Trophoblast cell (in vitro differentiated cells and primary cell): ENCODE results near the gene BTBD9.
"Not testable (repeated sequence)": the region's sequence is repeated elsewhere in the genome, so short reads cannot be mapped to it uniquely, and the experiment has no call there.

Experiments
- DNase-seq, 2 donors: peaks; one replicate each; pipeline ENCODE4 v3.0.0-alpha.2; 2016
- H2AFZ ChIP-seq: 2 replicates; pipeline ENCODE4 v1.6.1; 2013; ENCODE audit warnings: low read length, moderate library complexity, mild to moderate bottlenecking; ENCODE audit not compliant: insufficient read depth, poor library complexity
- H2AK5ac ChIP-seq: 2 replicates; pipeline ENCODE4 v1.6.1; 2013; ENCODE audit warnings: mild to moderate bottlenecking, low read length
- H2BK120ac ChIP-seq: 2 replicates; pipeline ENCODE4 v1.6.1; 2013; ENCODE audit warnings: low read length, mild to moderate bottlenecking, moderate library complexity; ENCODE audit not compliant: insufficient read depth, poor library complexity
- H2BK12ac ChIP-seq: 2 replicates; pipeline ENCODE4 v1.6.1; 2013; ENCODE audit warnings: mild to moderate bottlenecking, low read length, moderate library complexity
- H2BK5ac ChIP-seq: 2 replicates; pipeline ENCODE4 v1.6.1; 2013; ENCODE audit warnings: low read length, low read depth, moderate library complexity, mild to moderate bottlenecking; ENCODE audit not compliant: poor library complexity
- H3K14ac ChIP-seq: 2 replicates; pipeline ENCODE4 v1.6.1; 2013; ENCODE audit warnings: mild to moderate bottlenecking, low read length
- H3K18ac ChIP-seq: 2 replicates; pipeline ENCODE4 v1.6.1; 2013; ENCODE audit warnings: mild to moderate bottlenecking, low read length
- H3K23ac ChIP-seq: 2 replicates; pipeline ENCODE4 v1.6.1; 2013; ENCODE audit warnings: low read length
- H3K27ac ChIP-seq: 2 replicates; pipeline ENCODE4 v1.5.1; 2013; ENCODE audit warnings: low read depth, mild to moderate bottlenecking, inconsistent platforms, low read length, moderate library complexity
- H3K27me3 ChIP-seq: 2 replicates; pipeline ENCODE4 v1.6.1; 2013; ENCODE audit warnings: inconsistent platforms, mild to moderate bottlenecking, low read length, moderate library complexity; ENCODE audit not compliant: insufficient read depth
- H3K36me3 ChIP-seq, 2 experiments: 1 replicate in 1 of 2; 2 replicates in 1 of 2; pipeline ENCODE4 v1.6.1; 2013; ENCODE audit warnings: low read length in 2 of 2, mild to moderate bottlenecking in 2 of 2, moderate library complexity in 1 of 2; ENCODE audit not compliant: insufficient read depth in 2 of 2, control insufficient read depth in 1 of 2
- H3K4ac ChIP-seq: 2 replicates; pipeline ENCODE4 v1.6.1; 2013; ENCODE audit warnings: low read depth, mild to moderate bottlenecking, low read length, moderate library complexity
- H3K4me1 ChIP-seq, 2 experiments: 1 replicate in 1 of 2; 2 replicates in 1 of 2; pipeline ENCODE4 v1.6.1; 2013; ENCODE audit warnings: low read length in 2 of 2, mild to moderate bottlenecking in 2 of 2, moderate library complexity in 1 of 2; ENCODE audit not compliant: insufficient read depth in 2 of 2, control insufficient read depth in 1 of 2
- H3K4me2 ChIP-seq: 2 replicates; pipeline ENCODE4 v1.6.1; 2013; ENCODE audit warnings: inconsistent platforms, mild to moderate bottlenecking, low read length, moderate library complexity
- H3K4me3 ChIP-seq: 2 replicates; pipeline ENCODE4 v1.5.1; 2013; ENCODE audit warnings: mild to moderate bottlenecking, low read depth, low read length, inconsistent platforms
- H3K79me1 ChIP-seq: one replicate; pipeline ENCODE4 v1.6.1; 2013; ENCODE audit warnings: low read length
- H3K79me2 ChIP-seq: 2 replicates; pipeline ENCODE4 v1.6.1; 2013; ENCODE audit warnings: low read length, mild to moderate bottlenecking; ENCODE audit not compliant: control insufficient read depth, insufficient read depth, poor library complexity
- H3K9ac ChIP-seq: 2 replicates; pipeline ENCODE4 v1.6.1; 2013; ENCODE audit warnings: mild to moderate bottlenecking, low read length
- H3K9me3 ChIP-seq: 2 replicates; pipeline ENCODE4 v1.6.1; 2013; ENCODE audit warnings: low read depth, mild to moderate bottlenecking, control low read depth, inconsistent platforms, low read length; ENCODE audit not compliant: insufficient read depth
- H4K12ac ChIP-seq: 2 replicates; pipeline ENCODE4 v1.6.1; 2013; ENCODE audit warnings: low read depth, mild to moderate bottlenecking, low read length, moderate library complexity
- H4K8ac ChIP-seq: 2 replicates; pipeline ENCODE4 v1.6.1; 2013; ENCODE audit warnings: low read depth, mild to moderate bottlenecking, low read length, moderate library complexity
- H4K91ac ChIP-seq: one replicate; pipeline ENCODE4 v1.6.1; 2013; ENCODE audit warnings: low read depth, mild to moderate bottlenecking, low read length, moderate library complexity
- WGBS: extraction: QIAGEN DNeasy Blood & Tissue Kit; methylation state at CpG from one replicate; pipeline ENCODE4 v1.1.7; 2013; ENCODE audit warnings: missing lambda C conversion rate; ENCODE audit not compliant: insufficient read length, insufficient coverage; ENCODE audit errors: extremely low coverage; 5-methylcytosine and 5-hydroxymethylcytosine counted together

The BTBD9 gene

DNA sequence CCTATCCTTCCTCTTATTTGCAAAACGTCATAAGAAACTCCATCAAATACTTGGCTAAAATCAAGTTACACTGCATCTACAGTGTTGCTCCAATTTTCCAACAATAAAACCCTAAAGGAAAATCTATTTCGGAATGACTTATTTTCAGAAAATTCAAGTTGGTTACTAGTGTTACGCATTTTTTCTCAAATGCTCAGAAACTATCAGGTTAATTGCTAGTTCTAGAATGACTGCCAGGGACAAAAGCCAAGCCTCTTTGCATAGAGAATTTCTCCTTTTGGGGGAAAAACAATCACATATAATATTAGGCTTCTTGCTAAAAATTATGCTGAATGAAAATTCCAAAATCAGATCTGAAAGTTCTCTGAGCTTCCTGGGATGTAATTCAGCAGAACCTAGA lies 210.2 kb downstream of the BTBD9 start:
- Histone ChIP-seq H3K14ac (no peak overlapping the region), H3K36me3 (no peaks in the 10 kb centered on the region), H2BK5ac (no peak overlapping the region), H2BK12ac (no peak overlapping the region), H3K79me1 (no peaks in the 10 kb centered on the region), H3K4me3 (no peak overlapping the region), H3K4ac (no peak overlapping the region), H3K27me3 (no peaks in the 10 kb centered on the region), H3K4me1 (peaks cover 0 to 1% of the 10 kb centered on the region in 2 experiments), H4K91ac (no peak overlapping the region), H3K4me2 (no peak overlapping the region), H2AK5ac (no peak overlapping the region), H3K9ac (no peak overlapping the region), H3K79me2 (no peaks in the 10 kb centered on the region), H2AFZ (no peak overlapping the region), H3K9me3 (no peaks in the 10 kb centered on the region), H3K23ac (no peak overlapping the region), H3K18ac (no peak overlapping the region), H2BK120ac (no peak overlapping the region), H4K8ac (no peak overlapping the region), H4K12ac (no peak overlapping the region), H3K27ac (no peak overlapping the region)
- no CpG with 5 or more reads among the region's 3 CpGs for WGBS
- no peak for DNase-seq

DNA sequence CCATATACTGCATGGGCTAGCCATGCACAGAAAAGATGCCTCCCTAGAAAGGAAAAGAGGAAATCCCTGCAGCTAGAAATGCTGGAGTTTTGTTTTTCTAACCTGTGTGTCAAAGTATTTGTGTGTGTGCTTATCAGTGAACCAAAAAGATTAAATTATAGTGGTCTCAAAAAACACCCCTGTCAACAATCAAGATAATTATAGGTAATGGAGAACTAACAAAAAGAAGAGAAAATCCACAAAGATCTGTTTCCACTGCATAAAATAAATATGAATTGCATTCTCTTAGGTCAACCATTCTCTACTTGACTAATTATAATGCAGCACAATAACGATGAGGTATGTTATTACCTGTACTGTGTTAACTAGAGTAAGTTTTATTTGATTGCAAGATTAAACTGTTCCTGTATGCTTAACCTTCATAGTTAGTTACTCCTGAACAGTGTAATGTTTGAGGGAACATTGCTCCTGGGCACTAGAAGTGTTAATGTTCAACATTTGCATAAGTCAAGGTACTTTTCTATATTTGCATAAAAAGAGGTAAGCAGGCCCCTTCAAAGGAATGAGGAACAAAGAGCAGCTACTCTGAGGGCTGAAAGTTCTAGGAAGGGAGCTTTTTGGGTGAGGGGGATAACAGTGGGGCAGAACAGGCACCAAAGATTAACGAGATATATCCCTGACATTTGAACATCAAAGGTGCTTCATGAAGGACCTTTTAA lies 212.1 kb downstream of the BTBD9 start:
- Histone ChIP-seq H3K14ac (no peak overlapping the region), H3K27me3 (no peaks in the 10 kb centered on the region), H2BK5ac (no peak overlapping the region), H3K79me1 (no peaks in the 10 kb centered on the region), H3K79me2 (no peaks in the 10 kb centered on the region), H3K4me3 (no peak overlapping the region), H3K9me3 (no peaks in the 10 kb centered on the region), H3K23ac (no peak overlapping the region), H4K91ac (no peak overlapping the region), H4K12ac (no peak overlapping the region), H3K4me2 (no peak overlapping the region), H3K4ac (no peak overlapping the region), H3K27ac (no peak overlapping the region), H2BK120ac (no peak overlapping the region), H2BK12ac (no peak overlapping the region), H4K8ac (no peak overlapping the region), H3K4me1 (peaks cover 0 to 1% of the 10 kb centered on the region in 2 experiments), H3K18ac (no peak overlapping the region), H2AFZ (no peak overlapping the region), H2AK5ac (no peak overlapping the region), H3K9ac (no peak overlapping the region), H3K36me3 (no peaks in the 10 kb centered on the region)
- WGBS, result no CpG with 5 or more reads among the region's 2 CpGs
- DNase-seq, result no peak

DNA sequence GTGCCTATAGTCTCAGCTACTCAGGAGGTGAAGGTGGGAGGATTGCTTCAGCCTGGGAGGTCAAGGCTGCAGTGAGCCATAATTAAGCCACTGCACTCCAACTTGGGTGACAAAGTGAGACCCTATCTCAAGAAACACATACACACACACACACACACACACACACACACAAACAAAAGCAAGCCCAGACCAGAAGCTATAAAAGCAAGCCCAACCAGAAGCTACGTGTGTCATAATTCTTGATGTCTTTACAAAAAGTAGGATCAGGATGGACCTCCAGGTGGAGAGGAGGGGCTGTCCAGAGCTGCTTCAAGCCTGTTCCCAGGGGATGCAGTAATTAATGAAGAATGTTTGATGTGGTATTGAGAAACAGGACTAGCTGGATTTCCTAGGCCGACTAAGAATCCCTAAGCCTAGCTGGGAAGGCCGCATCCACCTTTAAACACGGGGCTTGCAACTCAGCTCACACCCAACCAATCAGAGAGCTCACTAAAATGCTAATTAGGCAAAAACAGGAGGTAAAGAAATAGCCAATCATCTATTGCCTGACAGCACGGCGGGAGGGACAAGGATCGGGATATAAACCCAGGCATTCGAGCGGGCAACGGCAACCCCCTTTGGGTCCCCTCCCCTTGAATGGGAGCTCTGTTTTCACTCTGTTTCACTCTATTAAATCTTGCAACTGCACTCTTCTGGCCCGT lies 213.8 kb downstream of the BTBD9 start:
- H2AFZ ChIP-seq, H3K4me3 ChIP-seq, H3K79me1 ChIP-seq, H3K14ac ChIP-seq, H3K27me3 ChIP-seq, H3K9ac ChIP-seq, H3K79me2 ChIP-seq, H3K27ac ChIP-seq, H2BK120ac ChIP-seq, H3K4me2 ChIP-seq, H3K4me1 ChIP-seq, H2BK12ac ChIP-seq, H3K18ac ChIP-seq, DNase-seq, H4K91ac ChIP-seq, H3K9me3 ChIP-seq, H4K8ac ChIP-seq, H2AK5ac ChIP-seq, H3K4ac ChIP-seq, H2BK5ac ChIP-seq, H3K23ac ChIP-seq, H4K12ac ChIP-seq, H3K36me3 ChIP-seq: not testable (repeated sequence)
- no CpG with 5 or more reads among the region's 11 CpGs for WGBS

DNA sequence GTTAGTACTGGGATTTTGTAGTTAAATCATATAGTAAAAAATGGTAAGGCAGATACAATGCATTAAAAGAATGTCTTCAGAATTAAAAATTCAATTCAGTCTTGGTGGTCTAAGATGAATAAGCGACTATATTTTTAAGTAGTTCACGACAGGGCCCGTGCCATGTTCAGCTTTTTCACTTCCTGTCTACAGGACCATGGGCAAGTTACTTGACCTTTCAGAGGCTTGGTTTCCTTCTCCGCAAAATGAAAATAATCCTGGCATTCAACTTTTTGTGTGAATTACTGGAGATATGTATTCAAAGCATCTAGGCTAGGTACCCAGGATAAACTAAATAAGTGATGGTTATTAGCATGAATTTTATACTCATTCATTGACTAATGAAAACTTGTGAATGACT lies 216.0 kb downstream of the BTBD9 start:
- Histone ChIP-seq H3K27ac (no peak overlapping the region), H3K4ac (no peak overlapping the region), H3K4me1 (peaks cover 0 to 1% of the 10 kb centered on the region in 2 experiments), H3K4me2 (no peak overlapping the region), H3K23ac (no peak overlapping the region), H3K36me3 (no peaks in the 10 kb centered on the region), H3K27me3 (no peaks in the 10 kb centered on the region), H3K18ac (no peak overlapping the region), H2AFZ (no peak overlapping the region), H2BK5ac (no peak overlapping the region), H2BK12ac (no peak overlapping the region), H3K79me2 (no peaks in the 10 kb centered on the region), H4K8ac (no peak overlapping the region), H3K79me1 (no peaks in the 10 kb centered on the region), H4K12ac (no peak overlapping the region), H3K9me3 (no peaks in the 10 kb centered on the region), H2BK120ac (no peak overlapping the region), H4K91ac (no peak overlapping the region), H3K14ac (no peak overlapping the region), H3K9ac (no peak overlapping the region), H3K4me3 (no peak overlapping the region), H2AK5ac (no peak overlapping the region)
- DNase-seq, result no peak
- WGBS, result no CpG with 5 or more reads among the region's 4 CpGs
